ENCODE data around the gene CD58. TPM values are rescaled to one million over a fixed set of nuclear protein-coding genes. Genes with fewer than 3 reads are reported as not detected.

Gene CD58
- polyA plus RNA-seq, 3 donors: 81.0 to 168 (median 128) TPM

GRCh38 chr1:116483481-116484309 lies 87.1 kb downstream of the CD58 start:
- intact Hi-C loops (cut with micrococcal nuclease): loop anchor here (5.0 kb wide), 2 partner anchors 331 to 341 kb away; no protein-coding TSS in a partner anchor

DNA sequence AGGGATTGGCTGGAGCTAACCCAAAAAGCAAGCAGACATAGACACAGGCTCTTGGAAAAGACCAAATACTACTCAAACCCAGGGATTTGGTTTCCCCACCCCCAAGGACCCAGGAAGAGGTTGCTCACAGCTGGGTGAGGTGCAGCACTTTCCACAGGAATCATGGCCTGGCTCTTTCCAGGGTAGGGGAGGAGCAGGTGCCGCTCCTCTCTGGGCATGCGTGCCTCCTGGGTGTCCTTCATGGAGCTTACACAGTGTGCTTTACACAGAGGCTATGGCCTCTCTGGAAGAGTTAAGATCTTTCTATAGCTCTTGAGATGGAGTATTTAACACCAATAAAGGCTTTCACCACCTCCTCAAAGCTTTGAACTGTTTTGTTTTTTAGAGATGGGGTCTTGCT lies 88.3 kb downstream of the CD58 start:
- H3K9ac ChIP-seq (ENCODE audit: insufficient read depth, low read length, poor library complexity, severe bottlenecking): no peak overlapping the region
- no peaks in the 10 kb centered on the region for H3K36me3 Mint-ChIP-seq
- no peaks in the 10 kb centered on the region for H4K20me1 ChIP-seq (ENCODE audit: insufficient read depth, low read length)
- no peak overlapping the region for H2AFZ ChIP-seq (ENCODE audit: insufficient read depth, low read depth, low read length, poor library complexity, severe bottlenecking)
- H3K9me3 Mint-ChIP-seq: peaks cover 0 to 2% (median 0%) of the 10 kb centered on the region in 7 donors
- H3K27me3 ChIP-seq (ENCODE audit: control insufficient read depth in 2 of 2, insufficient read depth in 2 of 2, low read length in 2 of 2): no peaks in the 10 kb centered on the region
- H3K4me1 Mint-ChIP-seq: peaks cover 4% of the 10 kb centered on the region
- H3K4me3 ChIP-seq (replicated peaks in 1 of 3; ENCODE audit: low read depth in 2 of 3, low read length in 3 of 3): no peak overlapping the region
- no peak overlapping the region for H3K27ac Mint-ChIP-seq
- H3K4me1 ChIP-seq (ENCODE audit: control insufficient read depth in 1 of 2, insufficient read depth in 2 of 2, low read length in 2 of 2): no peaks in the 10 kb centered on the region
- no peak overlapping the region for H3K27ac ChIP-seq (ENCODE audit: low read depth in 1 of 2, low read length in 2 of 2)
- no peaks in the 10 kb centered on the region for H3K79me2 ChIP-seq (ENCODE audit: insufficient read depth, low read length)
- intact Hi-C loops (cut with micrococcal nuclease): loop anchor here (5.0 kb wide), 2 partner anchors 330 to 340 kb away; no protein-coding TSS in a partner anchor
- H3K4me3 Mint-ChIP-seq: no peak overlapping the region
- H3K36me3 ChIP-seq (replicated peaks in 1 of 2; ENCODE audit: control insufficient read depth in 1 of 2, insufficient read depth in 2 of 2, low read length in 2 of 2): no peaks in the 10 kb centered on the region
- DNase-seq: no peak
- TF ChIP-seq, protein P1, sequence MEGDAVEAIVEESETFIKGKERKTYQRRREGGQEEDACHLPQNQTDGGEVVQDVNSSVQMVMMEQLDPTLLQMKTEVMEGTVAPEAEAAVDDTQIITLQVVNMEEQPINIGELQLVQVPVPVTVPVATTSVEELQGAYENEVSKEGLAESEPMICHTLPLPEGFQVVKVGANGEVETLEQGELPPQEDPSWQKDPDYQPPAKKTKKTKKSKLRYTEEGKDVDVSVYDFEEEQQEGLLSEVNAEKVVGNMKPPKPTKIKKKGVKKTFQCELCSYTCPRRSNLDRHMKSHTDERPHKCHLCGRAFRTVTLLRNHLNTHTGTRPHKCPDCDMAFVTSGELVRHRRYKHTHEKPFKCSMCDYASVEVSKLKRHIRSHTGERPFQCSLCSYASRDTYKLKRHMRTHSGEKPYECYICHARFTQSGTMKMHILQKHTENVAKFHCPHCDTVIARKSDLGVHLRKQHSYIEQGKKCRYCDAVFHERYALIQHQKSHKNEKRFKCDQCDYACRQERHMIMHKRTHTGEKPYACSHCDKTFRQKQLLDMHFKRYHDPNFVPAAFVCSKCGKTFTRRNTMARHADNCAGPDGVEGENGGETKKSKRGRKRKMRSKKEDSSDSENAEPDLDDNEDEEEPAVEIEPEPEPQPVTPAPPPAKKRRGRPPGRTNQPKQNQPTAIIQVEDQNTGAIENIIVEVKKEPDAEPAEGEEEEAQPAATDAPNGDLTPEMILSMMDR (IDR thresholded peaks at IDR 0.05): no peak
- no peak overlapping the region for H3K4me2 ChIP-seq (replicated peaks; ENCODE audit: extremely low read depth, low read length, poor library complexity, severe bottlenecking)
- no peaks in the 10 kb centered on the region for H3K9me3 ChIP-seq (replicated peaks in 1 of 2; ENCODE audit: control insufficient read depth in 1 of 2, insufficient read depth in 1 of 2, low read length in 2 of 2)
- H3K27me3 Mint-ChIP-seq (ENCODE audit: low read depth in 3 of 3): peaks cover 0 to 6% (median 2%) of the 10 kb centered on the region in 3 donors
- WGBS (ENCODE audit: insufficient coverage): no CpG with 5 or more reads among the region's 2 CpGs

More at GRCh38 chr1:116483481-116484309, 87.1 kb downstream of the CD58 start:
- no peaks in the 10 kb centered on the region for H3K36me3 ChIP-seq (replicated peaks in 1 of 2; ENCODE audit: control insufficient read depth in 1 of 2, insufficient read depth in 2 of 2, low read length in 2 of 2)
- no peak overlapping the region for H3K27ac ChIP-seq (ENCODE audit: low read depth in 1 of 2, low read length in 2 of 2)
- H3K4me3 Mint-ChIP-seq: no peak overlapping the region
- H3K4me1 ChIP-seq (ENCODE audit: control insufficient read depth in 1 of 2, insufficient read depth in 2 of 2, low read length in 2 of 2): no peaks in the 10 kb centered on the region
- H3K4me3 ChIP-seq (replicated peaks in 1 of 3; ENCODE audit: low read depth in 2 of 3, low read length in 3 of 3): no peak overlapping the region
- no peak overlapping the region for H3K4me2 ChIP-seq (replicated peaks; ENCODE audit: extremely low read depth, low read length, poor library complexity, severe bottlenecking)
- H3K4me1 Mint-ChIP-seq: peaks cover 4% of the 10 kb centered on the region
- 91% methylated on average over 7 of the region's 11 CpGs for WGBS (ENCODE audit: insufficient coverage)
- H3K9me3 Mint-ChIP-seq: peaks cover 0 to 2% (median 0%) of the 10 kb centered on the region in 7 donors
- no peak overlapping the region for H2AFZ ChIP-seq (ENCODE audit: insufficient read depth, low read depth, low read length, poor library complexity, severe bottlenecking)
- H3K9ac ChIP-seq (ENCODE audit: insufficient read depth, low read length, poor library complexity, severe bottlenecking): no peak overlapping the region
- no peaks in the 10 kb centered on the region for H4K20me1 ChIP-seq (ENCODE audit: insufficient read depth, low read length)
- no peak for DNase-seq
- peak overlapping the region in 1 of 7 donors; percentile 49 for H3K27ac Mint-ChIP-seq
- no peaks in the 10 kb centered on the region for H3K27me3 ChIP-seq (ENCODE audit: control insufficient read depth in 2 of 2, insufficient read depth in 2 of 2, low read length in 2 of 2)
- H3K27me3 Mint-ChIP-seq (ENCODE audit: low read depth in 3 of 3): peaks cover 0 to 5% (median 4%) of the 10 kb centered on the region in 3 donors
- no peaks in the 10 kb centered on the region for H3K36me3 Mint-ChIP-seq
- no peaks in the 10 kb centered on the region for H3K9me3 ChIP-seq (replicated peaks in 1 of 2; ENCODE audit: control insufficient read depth in 1 of 2, insufficient read depth in 1 of 2, low read length in 2 of 2)
- TF ChIP-seq, protein P1 (IDR thresholded peaks at IDR 0.05): no peak
- H3K79me2 ChIP-seq (ENCODE audit: insufficient read depth, low read length): no peaks in the 10 kb centered on the region

Data from CD14-positive monocyte (primary cell).